Transverse colon (tissue), 4 donors: ENCODE results near the gene RNLS.

Experiments
- CTCF ChIP-seq, 5 experiments: fragments of 200-600 bp in 3 of 5; fragments of 450-650 bp in 2 of 5; sonication (generic) in 3 of 5; IDR thresholded peaks; 1 replicate in 2 of 5; 2 replicates in 3 of 5; pipeline ENCODE4 v1.5.1; 2016 to 2017; ENCODE audit warnings: antibody characterized with exemption in 5 of 5, inconsistent platforms in 3 of 5, mild to moderate bottlenecking in 2 of 5, moderate library complexity in 1 of 5
- POLR2A ChIP-seq: fragments of 450-650 bp; IDR thresholded peaks from one replicate; pipeline ENCODE4 v1.6.1; 2016; ENCODE audit warnings: antibody characterized with exemption, mild to moderate bottlenecking, moderate library complexity
- POLR2AphosphoS5 ChIP-seq, 3 donors: sonication (generic); formaldehyde crosslinking; IDR thresholded peaks; one replicate each; pipeline ENCODE4 v1.6.1; 2016; ENCODE audit warnings: antibody characterized with exemption in 3 of 3

GRCh38 chr10:88346144-88346977 is 236.8 kb downstream of the RNLS start:
- TF ChIP-seq CTCF (IDR thresholded peaks at IDR 0.05) (no peak), POLR2A (no peak), POLR2AphosphoS5 (IDR thresholded peaks at IDR 0.05) (no peak)
